K562 (cell line): ENCODE data around the gene DIP2A. TPM values are rescaled to one million over a fixed set of nuclear protein-coding genes. Genes with fewer than 3 reads are reported as not detected.

Source experiments
- ATAC-seq: fragments of 200-7000 bp; cut with Tn5 transposase; 3 replicates; pipeline ENCODE4 v1.9.1; 2020; ENCODE audit warnings: moderate library complexity
- BruUV-seq: library from RNA; stranded (reverse); fragments of 400-500 nt; replicated peaks from 2 replicates; lab custom pipeline; 2021; lab: Mats Ljungman, UMichigan
- CTCF ChIA-PET: fragments of 300-600 bp; formaldehyde crosslinking; extraction: SDS; loops from one replicate; lab custom pipeline; 2021; ENCODE audit warnings: low intra/inter-chr PET ratio; lab: Yijun Ruan, JAX
- POLR2A ChIA-PET: fragments of 300-600, 350-650 bp; sonication (Branson Sonifier 250); formaldehyde crosslinking; extraction: SDS; loops from one replicate; lab custom pipeline; 2021; ENCODE audit warnings: antibody characterized with exemption, inconsistent platforms; lab: Yijun Ruan, JAX
- DNase-seq, 4 experiments: peaks; one replicate each; pipeline versions ENCODE4 v3.0.0 to v3.0.0-alpha.2; 2011 to 2018; ENCODE audit warnings: low spot score in 3 of 4, mixed read lengths in 3 of 4; ENCODE audit errors: extremely low read depth in 1 of 4
- FAIRE-seq: peaks from 2 replicates; lab custom pipeline; 2011; peaks lifted over from hg19 to GRCh38; lab: Jason Lieb, UNC
- H2AFZ ChIP-seq: 2 replicates; pipeline ENCODE4 v1.6.0; 2011; ENCODE audit warnings: low read depth, low read length, control low read depth, inconsistent platforms
- H3K27ac ChIP-seq: fragments of 200-600 bp; 3 replicates; pipeline ENCODE4 v1.8.0; 2011; ENCODE audit warnings: low read depth, mild to moderate bottlenecking, control low read depth, inconsistent platforms, low read length, moderate library complexity, mixed read lengths; ENCODE audit errors: extremely low read depth
- H3K27me3 ChIP-seq, 2 experiments: fragments of 300-600 bp in 1 of 2; 2 replicates in 1 of 2; 3 replicates in 1 of 2; pipeline versions ENCODE4 v1.6.0 to v1.8.0; 2011; ENCODE audit warnings: inconsistent platforms in 2 of 2, low read length in 2 of 2, mild to moderate bottlenecking in 1 of 2, mixed read lengths in 1 of 2, moderate library complexity in 1 of 2; ENCODE audit not compliant: control insufficient read depth in 2 of 2, insufficient read depth in 2 of 2
- H3K36me3 ChIP-seq: fragments of 300-600 bp; 3 replicates; pipeline ENCODE4 v1.8.0; 2011; ENCODE audit warnings: mild to moderate bottlenecking, low read length, inconsistent platforms; ENCODE audit not compliant: control insufficient read depth, insufficient read depth
- H3K4me1 ChIP-seq, 2 experiments: fragments of 200-600 bp in 1 of 2; replicated peaks in 1 of 2; 2 replicates in 1 of 2; 3 replicates in 1 of 2; pipeline versions ENCODE4 v1.5.1 to v1.8.0; 2011; ENCODE audit warnings: inconsistent platforms in 2 of 2, low read length in 2 of 2, mild to moderate bottlenecking in 1 of 2, mixed read lengths in 1 of 2, moderate library complexity in 1 of 2; ENCODE audit not compliant: control insufficient read depth in 2 of 2, insufficient read depth in 2 of 2
- H3K4me2 ChIP-seq: 2 replicates; pipeline ENCODE4 v1.6.1; 2011; ENCODE audit warnings: low read length, control low read depth, inconsistent platforms, mixed read lengths; ENCODE audit not compliant: insufficient read depth
- H3K4me3 ChIP-seq: fragments of 200-600 bp; sonication (generic), shearing (Covaris generic); 2 replicates; pipeline ENCODE4 v1.5.1; 2016; ENCODE audit warnings: control low read depth, inconsistent platforms
- H3K79me2 ChIP-seq: fragments of 200-600 bp; 3 replicates; pipeline ENCODE4 v1.8.0; 2011; ENCODE audit warnings: low read length, inconsistent platforms; ENCODE audit not compliant: control insufficient read depth, insufficient read depth
- H3K9ac ChIP-seq, 2 experiments: 2 replicates each; pipeline versions ENCODE4 v1.6.0 to v1.6.1; 2011; ENCODE audit warnings: low read depth in 2 of 2, low read length in 2 of 2, control low read depth in 1 of 2, inconsistent platforms in 1 of 2, mild to moderate bottlenecking in 1 of 2, mixed read lengths in 1 of 2; ENCODE audit not compliant: insufficient read depth in 1 of 2
- H3K9me1 ChIP-seq: one replicate; pipeline ENCODE4 v1.6.0; 2011; ENCODE audit warnings: inconsistent platforms, mild to moderate bottlenecking, low read length, moderate library complexity; ENCODE audit not compliant: control insufficient read depth, insufficient read depth
- H3K9me3 ChIP-seq: replicated peaks from 2 replicates; pipeline ENCODE4 v1.5.1; 2011; ENCODE audit warnings: low read depth, low read length, inconsistent platforms; ENCODE audit not compliant: control insufficient read depth, insufficient read depth
- H4K20me1 ChIP-seq: replicated peaks from 2 replicates; pipeline ENCODE4 v1.6.1; 2011; ENCODE audit warnings: low read length, inconsistent platforms, mixed read lengths; ENCODE audit not compliant: control insufficient read depth, insufficient read depth
- ELK3 ChIP-seq: fragments of 450-650 bp; formaldehyde crosslinking; IDR thresholded peaks from 2 replicates; pipeline ENCODE4 v1.4.0; 2020; ENCODE audit warnings: mild to moderate bottlenecking
- FOXA3 ChIP-seq, 2 experiments: fragments of 450-650 bp in 1 of 2; sonication (generic) in 1 of 2; formaldehyde crosslinking; IDR thresholded peaks in 1 of 2; conservative IDR thresholded peaks in 1 of 2; 2 replicates each; pipeline versions ENCODE4 v1.4.0 to v1.8.0; 2020 to 2022; ENCODE audit warnings: mild to moderate bottlenecking in 2 of 2, missing genetic modification reagents in 1 of 2
- HIVEP1 ChIP-seq: fragments of 250-450 bp; sonication (Bioruptor Pico); IDR thresholded peaks from 2 replicates; pipeline ENCODE4 v1.4.0; 2020; ENCODE audit warnings: mild to moderate bottlenecking
- OTX1 ChIP-seq: fragments of 450-650 bp; formaldehyde crosslinking; IDR thresholded peaks from 2 replicates; pipeline ENCODE4 v1.4.0; 2022; ENCODE audit warnings: mild to moderate bottlenecking
- POLR2G ChIP-seq: fragments of 200-400 bp; formaldehyde crosslinking; IDR thresholded peaks from 2 replicates; pipeline ENCODE4 v1.6.1; 2017; ENCODE audit warnings: low read depth, mild to moderate bottlenecking, antibody characterized with exemption, low read length, moderate library complexity
- TCF15 ChIP-seq: fragments of 250-450 bp; sonication (Bioruptor Pico); IDR thresholded peaks from 2 replicates; pipeline ENCODE4 v1.8.0; 2022; ENCODE audit warnings: moderate library complexity, mild to moderate bottlenecking, inconsistent platforms
- WGBS: fragments of 100-300 bp; shearing (Covaris generic); methylation state at CpG from one replicate; pipeline ENCODE4 v1.1.6; 2016; ENCODE audit warnings: low coverage, mixed read lengths; ENCODE audit not compliant: insufficient coverage; ENCODE audit errors: missing lambda C conversion rate; 5-methylcytosine and 5-hydroxymethylcytosine counted together
- in situ Hi-C: fragments of 300-500 bp; cut with MboI; formaldehyde crosslinking; loops from 4 replicates; pipeline ENCODE4 v1.15.0; 2018; ENCODE audit warnings: inconsistent platforms, mixed read lengths
- intact Hi-C: fragments of 100-400 bp; cut with micrococcal nuclease; formaldehyde crosslinking; loops from 2 replicates; pipeline ENCODE4 v1.14.2; 2022
- polyA plus RNA-seq, 8 experiments: library from polyadenylated mRNA; depleted of rRNA in 4 of 8; stranded (reverse) in 5 of 8; unstranded in 3 of 8; fragments of >200 nt; fragmentation: Nextera tagmentation in 2 of 8; fragmentation: Illumina TruSeq in 1 of 8; extraction: Ambion mirVana in 2 of 8; extraction: Trizol in 1 of 8; gene quantifications; 2 replicates each; pipeline versions ENCODE4 v1.2.1 to v1.2.3, GENCODE V29; 2011 to 2014; ENCODE audit warnings: inconsistent platforms in 1 of 8, missing spikeins in 1 of 8
- total RNA-seq, 7 experiments: library from RNA; depleted of rRNA in 6 of 7; stranded (reverse); fragments of >200 nt in 6 of 7; fragmentation: Illumina TruSeq in 2 of 7; extraction: Trizol in 2 of 7; gene quantifications; 2 replicates each; pipeline versions ENCODE4 v1.2.1 to v1.2.3, GENCODE V29; 2011 to 2021; ENCODE audit warnings: low replicate concordance in 1 of 7

The DIP2A gene
- total and polyA plus RNA-seq, 9 of the 15 experiments (the other 6 are each of a cell fraction or from before 2014, with no cell fraction given): 4.3 to 34.5 (median 20.3) TPM

- TF ChIP-seq FOXA3 (CRISPR knock-in tag; conservative IDR thresholded peaks at IDR 0.05 in 1 of 2, IDR thresholded peaks at IDR 0.05 in 1 of 2): no peak
Observed at GRCh38 chr21:46439906-46440305, 18.8 kb upstream of the DIP2A start (continued).

- H3K9ac ChIP-seq: no peak overlapping the region
- TF ChIP-seq POLR2G (no peak), TCF15 (CRISPR knock-in tag) (no peak), HIVEP1 (CRISPR knock-in tag) (no peak), OTX1 (CRISPR knock-in tag) (no peak), ELK3 (CRISPR knock-in tag) (no peak)
- H3K4me2 ChIP-seq: no peak overlapping the region
- intact Hi-C loops (no loop called here), in situ Hi-C loops (no loop called here)
- no peak overlapping the region for H3K4me3 ChIP-seq
- H3K9me3 ChIP-seq: no peaks in the 10 kb centered on the region
- CTCF ChIA-PET: no interaction called here
- H2AFZ ChIP-seq: no peak overlapping the region
- no peaks in the 10 kb centered on the region for H4K20me1 ChIP-seq
- no TSS peak for BruUV-seq
- ATAC-seq (no peak), FAIRE-seq (no peak), DNase-seq (no peak)
- peaks cover 91% of the 10 kb centered on the region for H3K36me3 ChIP-seq
- no peaks in the 10 kb centered on the region for H3K79me2 ChIP-seq
- peaks cover 0 to 8% of the 10 kb centered on the region in 2 experiments; a peak in 3 of 5 replicates for H3K4me1 ChIP-seq
- H3K27ac ChIP-seq: no peak overlapping the region
- no peaks in the 10 kb centered on the region for H3K27me3 ChIP-seq
- H3K9me1 ChIP-seq: no peaks in the 10 kb centered on the region
- WGBS: 93% methylated on average over 14 of the region's 14 CpGs
- POLR2A ChIA-PET: no interaction called here
Observed at GRCh38 chr21:46441331-46441730, 17.4 kb upstream of the DIP2A start.
